Epidermal melanocyte (primary cell): ENCODE results near the gene DUSP8.
A peak's percentile ranks its signal among the peaks of the same experiment; 100 is the strongest.
"Not testable (repeated sequence)": the region's sequence is repeated elsewhere in the genome, so short reads cannot be mapped to it uniquely, and the experiment has no call there.

Experiments used
- DNase-seq: peaks from one replicate; pipeline ENCODE4 v3.0.0; 2011; ENCODE audit warnings: low spot score; ENCODE audit not compliant: insufficient read length

The DUSP8 gene

GRCh38 chr11:1516273-1517067, 55.6 kb downstream of the DUSP8 start:
- DNase-seq, result peak; percentile 70

- peak; percentile 98 for DNase-seq
Measured at GRCh38 chr11:1515082-1516060, 56.7 kb downstream of the DUSP8 start.

GRCh38 chr11:1514336-1515061, 57.6 kb downstream of the DUSP8 start:
- DNase-seq, result peak; percentile 11

GRCh38 chr11:1513326-1514296, 58.5 kb downstream of the DUSP8 start:
- DNase-seq, result peak; percentile 13

- not testable (repeated sequence) for DNase-seq
Measured at GRCh38 chr11:1512531-1513258, 59.4 kb downstream of the DUSP8 start.

- DNase-seq, result no peak
Measured at GRCh38 chr11:1511937-1512496, 60.1 kb downstream of the DUSP8 start.

- DNase-seq, result no peak
Measured at GRCh38 chr11:1510928-1511327, 61.1 kb downstream of the DUSP8 start.

GRCh38 chr11:1510351-1510750, 61.7 kb downstream of the DUSP8 start:
- DNase-seq, result not testable (repeated sequence)

- no peak for DNase-seq
Measured at GRCh38 chr11:1509626-1510255, 62.3 kb downstream of the DUSP8 start.

GRCh38 chr11:1508986-1509385, 63.1 kb downstream of the DUSP8 start:
- DNase-seq, result no peak

GRCh38 chr11:1508491-1508891, 63.6 kb downstream of the DUSP8 start:
- no peak for DNase-seq

GRCh38 chr11:1507381-1508140, 64.5 kb downstream of the DUSP8 start:
- no peak for DNase-seq

- DNase-seq, result no peak
Measured at GRCh38 chr11:1506981-1507380, 65.1 kb downstream of the DUSP8 start.

GRCh38 chr11:1505480-1505879, 66.6 kb downstream of the DUSP8 start:
- no peak for DNase-seq

GRCh38 chr11:1504581-1505290, 67.3 kb downstream of the DUSP8 start:
- no peak for DNase-seq

GRCh38 chr11:1504138-1504537, 67.9 kb downstream of the DUSP8 start:
- no peak for DNase-seq
